GM23338 (cell line): Measurements from ENCODE around the gene SH3RF3. TPM values are rescaled to one million over a fixed set of nuclear protein-coding genes. Genes with fewer than 3 reads are reported as not detected.

ENCODE experiments used
- ATAC-seq: fragments of 200-7000 bp; cut with Tn5 transposase; 3 replicates; pipeline ENCODE4 v1.9.1; 2020
- DNase-seq: peaks from one replicate; pipeline ENCODE4 v3.0.0-alpha.2; 2015; ENCODE audit warnings: low spot score
- H2AFZ ChIP-seq: fragments of 200-600 bp; sonication (generic); 2 replicates; pipeline ENCODE4 v1.8.0; 2016; ENCODE audit warnings: antibody characterized with exemption, mild to moderate bottlenecking, moderate library complexity
- H3F3A ChIP-seq: fragments of 200-600 bp; sonication (generic); replicated peaks from 2 replicates; pipeline ENCODE4 v1.8.0; 2017; ENCODE audit warnings: antibody characterized with exemption, mixed run types, low read depth
- H3K27ac ChIP-seq: fragments of 200-600 bp; sonication (generic); 2 replicates; pipeline ENCODE4 v1.6.1; 2016; ENCODE audit warnings: low read depth
- H3K27me3 ChIP-seq: fragments of 200-600 bp; sonication (generic); 2 replicates; pipeline ENCODE4 v1.8.0; 2016; ENCODE audit warnings: mild to moderate bottlenecking, mixed run types, moderate library complexity; ENCODE audit not compliant: insufficient read depth
- H3K36me3 ChIP-seq: fragments of 200-600 bp; sonication (generic); 2 replicates; pipeline ENCODE4 v1.8.0; 2016; ENCODE audit warnings: mild to moderate bottlenecking; ENCODE audit not compliant: insufficient read depth
- H3K4me1 ChIP-seq: fragments of 200-600 bp; sonication (generic); 2 replicates; pipeline ENCODE4 v1.8.0; 2016; ENCODE audit warnings: mild to moderate bottlenecking, moderate library complexity; ENCODE audit not compliant: insufficient read depth
- H3K4me2 ChIP-seq: fragments of 200-600 bp; sonication (generic); 2 replicates; pipeline ENCODE4 v1.7.1; 2017; ENCODE audit warnings: mixed run types
- H3K4me3 ChIP-seq: fragments of 200-600 bp; sonication (generic); 2 replicates; pipeline ENCODE4 v1.6.1; 2016; ENCODE audit warnings: mixed run types
- H3K79me2 ChIP-seq: fragments of 200-600 bp; sonication (generic); replicated peaks from 2 replicates; pipeline ENCODE4 v1.8.0; 2017; ENCODE audit warnings: mild to moderate bottlenecking; ENCODE audit not compliant: insufficient read depth
- H3K9me2 ChIP-seq: fragments of 200-600 bp; sonication (generic); 2 replicates; pipeline ENCODE4 v1.8.0; 2017; ENCODE audit not compliant: insufficient read depth
- H4K20me1 ChIP-seq: fragments of 200-600 bp; sonication (generic); replicated peaks from 2 replicates; pipeline ENCODE4 v1.8.0; 2017; ENCODE audit warnings: mild to moderate bottlenecking; ENCODE audit not compliant: insufficient read depth
- H3K27ac Mint-ChIP-seq: 2 replicates; pipeline ENCODE4 v1.8.0; 2020; ENCODE audit warnings: inconsistent platforms, mild to moderate bottlenecking, moderate library complexity, mixed read lengths
- H3K27me3 Mint-ChIP-seq: 3 replicates; pipeline ENCODE4 v1.8.0; 2022; ENCODE audit warnings: low read depth, mild to moderate bottlenecking, moderate library complexity, mixed read lengths, inconsistent platforms; ENCODE audit not compliant: insufficient read depth, poor library complexity
- H3K36me3 Mint-ChIP-seq: 3 replicates; pipeline ENCODE4 v1.8.0; 2021; ENCODE audit warnings: low read depth, mild to moderate bottlenecking, inconsistent platforms, moderate library complexity, mixed read lengths
- H3K4me1 Mint-ChIP-seq: 3 replicates; pipeline ENCODE4 v1.8.0; 2020; ENCODE audit warnings: mild to moderate bottlenecking, inconsistent platforms, mixed read lengths
- H3K4me3 Mint-ChIP-seq: 3 replicates; pipeline ENCODE4 v1.8.0; 2021; ENCODE audit warnings: moderate library complexity, mild to moderate bottlenecking, inconsistent platforms, mixed read lengths
- H3K9me3 Mint-ChIP-seq: 3 replicates; pipeline ENCODE4 v1.8.0; 2020; ENCODE audit warnings: moderate library complexity, mild to moderate bottlenecking, inconsistent platforms, mixed read lengths
- CREB1 ChIP-seq: fragments of 250-450 bp; sonication (Bioruptor Pico); IDR thresholded peaks from 2 replicates; pipeline ENCODE4 v1.5.0; 2020; ENCODE audit warnings: low read depth, mild to moderate bottlenecking, moderate library complexity
- EZH2 ChIP-seq: fragments of 200-600 bp; sonication (generic); IDR thresholded peaks from one replicate; pipeline ENCODE4 v1.8.0; 2017; ENCODE audit warnings: antibody characterized with exemption, mild to moderate bottlenecking, low read depth; ENCODE audit not compliant: unreplicated experiment
- NANOG ChIP-seq: IDR thresholded peaks from 2 replicates; pipeline ENCODE4 v1.6.1; 2016; ENCODE audit warnings: antibody characterized with exemption, borderline replicate concordance
- ZNF114 ChIP-seq: fragments of 250-450 bp; sonication (Bioruptor Pico); IDR thresholded peaks from 2 replicates; pipeline ENCODE4 v1.5.0; 2020; ENCODE audit warnings: mild to moderate bottlenecking, moderate library complexity
- polyA plus RNA-seq: library from polyadenylated mRNA; unstranded; fragments of >200 nt; fragmentation: Nextera tagmentation; extraction: Ambion mirVana; gene quantifications from 2 replicates; pipeline ENCODE4 v1.2.1, GENCODE V29; 2016
- total RNA-seq: library from RNA; depleted of rRNA; stranded (reverse); fragments of >200 nt; shearing (Covaris generic); gene quantifications from 2 replicates; pipeline ENCODE4 v1.2.3, GENCODE V29; 2014
- TF ChIP-seq, protein P1 (sequence below): fragments of 250-450 bp; sonication (Bioruptor Pico); IDR thresholded peaks from 2 replicates; pipeline ENCODE4 v1.5.0; 2020; ENCODE audit warnings: mild to moderate bottlenecking, moderate library complexity

SH3RF3 gene
- total and polyA plus RNA-seq, 2 experiments from 2014 or later, result 0.11 to 0.63 TPM

DNA sequence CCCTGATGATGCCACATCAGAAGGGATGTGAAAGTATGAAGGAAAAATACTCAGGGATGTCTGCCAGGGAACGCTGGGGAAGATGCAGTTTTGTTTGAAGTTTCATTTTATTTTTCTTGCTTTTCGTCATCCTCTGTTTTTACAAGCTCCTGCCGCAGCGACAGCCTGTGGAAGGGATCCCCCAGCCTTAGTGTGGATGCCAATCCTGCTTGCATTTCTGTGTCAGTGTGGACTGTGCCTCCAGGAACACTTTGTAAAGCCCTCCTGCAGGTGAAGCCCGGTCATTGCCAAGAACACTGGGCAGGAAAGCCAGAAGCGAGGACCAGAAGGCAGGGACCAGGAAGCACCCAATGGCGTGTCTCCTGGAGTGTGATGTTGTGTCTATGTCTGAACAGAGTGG lies 250.5 kb downstream of the SH3RF3 start (continued):
- TF ChIP-seq, protein P1, sequence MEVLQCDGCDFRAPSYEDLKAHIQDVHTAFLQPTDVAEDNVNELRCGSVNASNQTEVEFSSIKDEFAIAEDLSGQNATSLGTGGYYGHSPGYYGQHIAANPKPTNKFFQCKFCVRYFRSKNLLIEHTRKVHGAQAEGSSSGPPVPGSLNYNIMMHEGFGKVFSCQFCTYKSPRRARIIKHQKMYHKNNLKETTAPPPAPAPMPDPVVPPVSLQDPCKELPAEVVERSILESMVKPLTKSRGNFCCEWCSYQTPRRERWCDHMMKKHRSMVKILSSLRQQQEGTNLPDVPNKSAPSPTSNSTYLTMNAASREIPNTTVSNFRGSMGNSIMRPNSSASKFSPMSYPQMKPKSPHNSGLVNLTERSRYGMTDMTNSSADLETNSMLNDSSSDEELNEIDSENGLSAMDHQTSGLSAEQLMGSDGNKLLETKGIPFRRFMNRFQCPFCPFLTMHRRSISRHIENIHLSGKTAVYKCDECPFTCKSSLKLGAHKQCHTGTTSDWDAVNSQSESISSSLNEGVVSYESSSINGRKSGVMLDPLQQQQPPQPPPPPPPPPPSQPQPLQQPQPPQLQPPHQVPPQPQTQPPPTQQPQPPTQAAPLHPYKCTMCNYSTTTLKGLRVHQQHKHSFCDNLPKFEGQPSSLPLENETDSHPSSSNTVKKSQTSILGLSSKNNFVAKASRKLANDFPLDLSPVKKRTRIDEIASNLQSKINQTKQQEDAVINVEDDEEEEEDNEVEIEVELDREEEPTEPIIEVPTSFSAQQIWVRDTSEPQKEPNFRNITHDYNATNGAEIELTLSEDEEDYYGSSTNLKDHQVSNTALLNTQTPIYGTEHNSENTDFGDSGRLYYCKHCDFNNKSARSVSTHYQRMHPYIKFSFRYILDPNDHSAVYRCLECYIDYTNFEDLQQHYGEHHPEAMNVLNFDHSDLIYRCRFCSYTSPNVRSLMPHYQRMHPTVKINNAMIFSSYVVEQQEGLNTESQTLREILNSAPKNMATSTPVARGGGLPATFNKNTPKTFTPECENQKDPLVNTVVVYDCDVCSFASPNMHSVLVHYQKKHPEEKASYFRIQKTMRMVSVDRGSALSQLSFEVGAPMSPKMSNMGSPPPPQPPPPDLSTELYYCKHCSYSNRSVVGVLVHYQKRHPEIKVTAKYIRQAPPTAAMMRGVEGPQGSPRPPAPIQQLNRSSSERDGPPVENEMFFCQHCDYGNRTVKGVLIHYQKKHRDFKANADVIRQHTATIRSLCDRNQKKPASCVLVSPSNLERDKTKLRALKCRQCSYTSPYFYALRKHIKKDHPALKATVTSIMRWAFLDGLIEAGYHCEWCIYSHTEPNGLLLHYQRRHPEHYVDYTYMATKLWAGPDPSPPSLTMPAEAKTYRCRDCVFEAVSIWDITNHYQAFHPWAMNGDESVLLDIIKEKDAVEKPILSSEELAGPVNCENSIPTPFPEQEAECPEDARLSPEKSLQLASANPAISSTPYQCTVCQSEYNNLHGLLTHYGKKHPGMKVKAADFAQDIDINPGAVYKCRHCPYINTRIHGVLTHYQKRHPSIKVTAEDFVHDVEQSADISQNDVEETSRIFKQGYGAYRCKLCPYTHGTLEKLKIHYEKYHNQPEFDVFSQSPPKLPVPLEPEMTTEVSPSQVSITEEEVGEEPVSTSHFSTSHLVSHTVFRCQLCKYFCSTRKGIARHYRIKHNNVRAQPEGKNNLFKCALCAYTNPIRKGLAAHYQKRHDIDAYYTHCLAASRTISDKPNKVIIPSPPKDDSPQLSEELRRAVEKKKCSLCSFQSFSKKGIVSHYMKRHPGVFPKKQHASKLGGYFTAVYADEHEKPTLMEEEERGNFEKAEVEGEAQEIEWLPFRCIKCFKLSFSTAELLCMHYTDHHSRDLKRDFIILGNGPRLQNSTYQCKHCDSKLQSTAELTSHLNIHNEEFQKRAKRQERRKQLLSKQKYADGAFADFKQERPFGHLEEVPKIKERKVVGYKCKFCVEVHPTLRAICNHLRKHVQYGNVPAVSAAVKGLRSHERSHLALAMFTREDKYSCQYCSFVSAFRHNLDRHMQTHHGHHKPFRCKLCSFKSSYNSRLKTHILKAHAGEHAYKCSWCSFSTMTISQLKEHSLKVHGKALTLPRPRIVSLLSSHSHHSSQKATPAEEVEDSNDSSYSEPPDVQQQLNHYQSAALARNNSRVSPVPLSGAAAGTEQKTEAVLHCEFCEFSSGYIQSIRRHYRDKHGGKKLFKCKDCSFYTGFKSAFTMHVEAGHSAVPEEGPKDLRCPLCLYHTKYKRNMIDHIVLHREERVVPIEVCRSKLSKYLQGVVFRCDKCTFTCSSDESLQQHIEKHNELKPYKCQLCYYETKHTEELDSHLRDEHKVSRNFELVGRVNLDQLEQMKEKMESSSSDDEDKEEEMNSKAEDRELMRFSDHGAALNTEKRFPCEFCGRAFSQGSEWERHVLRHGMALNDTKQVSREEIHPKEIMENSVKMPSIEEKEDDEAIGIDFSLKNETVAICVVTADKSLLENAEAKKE (CRISPR knock-in tag), result no peak
- no peak for TF ChIP-seq CREB1 (CRISPR knock-in tag)

GRCh38 chr2:109380502-109381326 lies 251.7 kb downstream of the SH3RF3 start:
- no peaks in the 10 kb centered on the region for H3K36me3 ChIP-seq
- no peak overlapping the region for H3K4me3 ChIP-seq
- peaks cover 15% of the 10 kb centered on the region for H3K4me1 ChIP-seq
- no peak overlapping the region for H3K4me3 Mint-ChIP-seq
- H3K27me3 Mint-ChIP-seq, result peaks cover 9% of the 10 kb centered on the region
- H3K27ac ChIP-seq, result no peak overlapping the region
- no peaks in the 10 kb centered on the region for H3K36me3 Mint-ChIP-seq
- H3K9me3 Mint-ChIP-seq, result no peaks in the 10 kb centered on the region
- no peak overlapping the region; the same call in 1 of the 2 replicates for H3K27ac Mint-ChIP-seq
- H4K20me1 ChIP-seq, result no peaks in the 10 kb centered on the region
- ATAC-seq (no peak), DNase-seq (no peak)
- H3K4me2 ChIP-seq, result no peak overlapping the region
- peaks cover 26% of the 10 kb centered on the region for H3K4me1 Mint-ChIP-seq
- no peaks in the 10 kb centered on the region for H3K27me3 ChIP-seq
- H3F3A ChIP-seq, result 0 out of 2 replicates have a peak, but pooled peaks cover 3% of the 10 kb centered on the region
- H2AFZ ChIP-seq, result no peak overlapping the region
- no peaks in the 10 kb centered on the region for H3K79me2 ChIP-seq
- H3K9me2 ChIP-seq, result no peaks in the 10 kb centered on the region
- TF ChIP-seq, protein P1 (CRISPR knock-in tag), result no peak
- no peak for TF ChIP-seq NANOG
- TF ChIP-seq EZH2, result no peak
- no peak for TF ChIP-seq ZNF114 (CRISPR knock-in tag)
